H9 (cell line): ENCODE results near the gene COL28A1. TPM values are rescaled to one million over a fixed set of nuclear protein-coding genes. Genes with fewer than 3 reads are reported as not detected.

Source experiments
- DNase-seq: peaks from one replicate; pipeline ENCODE4 v3.0.0-alpha.2; 2017
- H2AFZ ChIP-seq: one replicate; pipeline ENCODE4 v1.6.1; 2013; ENCODE audit warnings: mild to moderate bottlenecking, low read length, control low read depth, moderate library complexity
- H2AK5ac ChIP-seq: 2 replicates; pipeline ENCODE4 v1.6.1; 2013; ENCODE audit warnings: low read length, control low read depth, mixed read lengths; ENCODE audit not compliant: insufficient read length
- H2BK120ac ChIP-seq: one replicate; pipeline ENCODE4 v1.6.1; 2013; ENCODE audit warnings: low read depth, mild to moderate bottlenecking, low read length, control low read depth, inconsistent platforms; ENCODE audit not compliant: poor library complexity, severe bottlenecking
- H2BK12ac ChIP-seq: 2 replicates; pipeline ENCODE4 v1.6.1; 2013; ENCODE audit warnings: low read length, control low read depth, mixed read lengths, low read depth; ENCODE audit not compliant: insufficient read length
- H2BK15ac ChIP-seq: 2 replicates; pipeline ENCODE4 v1.6.1; 2013; ENCODE audit warnings: low read depth, low read length, control low read depth
- H2BK20ac ChIP-seq: one replicate; pipeline ENCODE4 v1.6.1; 2013; ENCODE audit warnings: low read depth, mild to moderate bottlenecking, low read length, control low read depth, inconsistent platforms; ENCODE audit not compliant: poor library complexity, severe bottlenecking
- H2BK5ac ChIP-seq: 2 replicates; pipeline ENCODE4 v1.6.1; 2013; ENCODE audit warnings: low read length, control low read depth, mixed read lengths; ENCODE audit not compliant: insufficient read length
- H3K14ac ChIP-seq: 2 replicates; pipeline ENCODE4 v1.6.1; 2013; ENCODE audit warnings: low read length, control low read depth; ENCODE audit not compliant: insufficient read depth
- H3K18ac ChIP-seq: 2 replicates; pipeline ENCODE4 v1.6.1; 2013; ENCODE audit warnings: low read depth, mild to moderate bottlenecking, mixed read lengths, low read length, control low read depth; ENCODE audit not compliant: insufficient read length
- H3K23ac ChIP-seq: 2 replicates; pipeline ENCODE4 v1.6.1; 2013; ENCODE audit warnings: low read length, control low read depth, mixed read lengths, low read depth; ENCODE audit not compliant: insufficient read length
- H3K23me2 ChIP-seq: 2 replicates; pipeline ENCODE4 v1.6.1; 2013; ENCODE audit warnings: low read depth, mild to moderate bottlenecking, mixed read lengths, low read length, control low read depth; ENCODE audit not compliant: insufficient read length, poor library complexity, severe bottlenecking
- H3K27ac ChIP-seq: 2 replicates; pipeline ENCODE4 v1.5.1; 2013; ENCODE audit warnings: low read length, control low read depth, mixed read lengths, low read depth; ENCODE audit not compliant: insufficient read length
- H3K27me3 ChIP-seq: 2 replicates; pipeline ENCODE4 v1.6.1; 2013; ENCODE audit warnings: low read length, control low read depth, inconsistent platforms; ENCODE audit not compliant: insufficient read depth
- H3K4ac ChIP-seq: 2 replicates; pipeline ENCODE4 v1.6.1; 2013; ENCODE audit warnings: low read depth, mild to moderate bottlenecking, control low read depth, inconsistent platforms, low read length, moderate library complexity
- H3K4me1 ChIP-seq: 2 replicates; pipeline ENCODE4 v1.6.1; 2013; ENCODE audit warnings: low read length, control low read depth, inconsistent platforms; ENCODE audit not compliant: insufficient read depth
- H3K4me2 ChIP-seq: 2 replicates; pipeline ENCODE4 v1.6.1; 2013; ENCODE audit warnings: low read length, control low read depth, mixed read lengths; ENCODE audit not compliant: insufficient read length, insufficient read depth
- H3K56ac ChIP-seq: 2 replicates; pipeline ENCODE4 v1.6.1; 2013; ENCODE audit warnings: low read depth, mild to moderate bottlenecking, mixed read lengths, low read length, control low read depth; ENCODE audit not compliant: insufficient read length
- H3K79me1 ChIP-seq: 2 replicates; pipeline ENCODE4 v1.6.1; 2013; ENCODE audit warnings: low read depth, mild to moderate bottlenecking, moderate library complexity, low read length, control low read depth, inconsistent platforms; ENCODE audit not compliant: insufficient read depth, poor library complexity, severe bottlenecking
- H3K79me2 ChIP-seq: 2 replicates; pipeline ENCODE4 v1.6.1; 2013; ENCODE audit warnings: low read length, control low read depth, inconsistent platforms; ENCODE audit not compliant: insufficient read depth
- H3K9ac ChIP-seq: 2 replicates; pipeline ENCODE4 v1.6.1; 2013; ENCODE audit warnings: low read length, control low read depth, mixed read lengths; ENCODE audit not compliant: insufficient read length; ENCODE audit errors: extremely low read depth
- H3K9me3 ChIP-seq: one replicate; pipeline ENCODE4 v1.6.1; 2013; ENCODE audit warnings: low read depth, low read length, inconsistent platforms; ENCODE audit not compliant: control insufficient read depth
- H3T11ph ChIP-seq: one replicate; pipeline ENCODE4 v1.6.1; 2013; ENCODE audit warnings: mild to moderate bottlenecking, low read length, control low read depth, inconsistent platforms
- H4K20me1 ChIP-seq: one replicate; pipeline ENCODE4 v1.6.1; 2013; ENCODE audit not compliant: control insufficient read depth, insufficient read length, insufficient read depth
- H4K5ac ChIP-seq: 2 replicates; pipeline ENCODE4 v1.6.1; 2013; ENCODE audit warnings: low read depth, mild to moderate bottlenecking, mixed read lengths, low read length, control low read depth; ENCODE audit not compliant: insufficient read length
- H4K8ac ChIP-seq: replicated peaks from 2 replicates; pipeline ENCODE4 v1.6.1; 2013; ENCODE audit warnings: low read length, control low read depth, mixed read lengths, low read depth; ENCODE audit not compliant: insufficient read length
- H4K91ac ChIP-seq: 2 replicates; pipeline ENCODE4 v1.6.1; 2013; ENCODE audit warnings: low read depth, mild to moderate bottlenecking, moderate library complexity, mixed read lengths, low read length, control low read depth; ENCODE audit not compliant: insufficient read length
- H3K27ac Mint-ChIP-seq, 3 experiments: 2 replicates in 2 of 3; 3 replicates in 1 of 3; pipeline ENCODE4 v1.8.0; 2020 to 2021; ENCODE audit warnings: mixed read lengths in 3 of 3, mild to moderate bottlenecking in 1 of 3, moderate library complexity in 1 of 3
- H3K27me3 Mint-ChIP-seq: 2 replicates; pipeline ENCODE4 v1.8.0; 2021; ENCODE audit warnings: low read depth, mild to moderate bottlenecking, moderate library complexity, mixed read lengths
- H3K36me3 Mint-ChIP-seq, 3 experiments: 2 replicates in 2 of 3; 3 replicates in 1 of 3; pipeline ENCODE4 v1.8.0; 2020 to 2021; ENCODE audit warnings: low read depth in 3 of 3, mixed read lengths in 3 of 3; ENCODE audit not compliant: insufficient read depth in 1 of 3
- H3K4me1 Mint-ChIP-seq, 2 experiments: 2 replicates each; pipeline ENCODE4 v1.8.0; 2020; ENCODE audit warnings: mixed read lengths in 2 of 2
- H3K4me3 Mint-ChIP-seq, 2 experiments: 2 replicates in 1 of 2; 3 replicates in 1 of 2; pipeline ENCODE4 v1.8.0; 2020 to 2021; ENCODE audit warnings: mild to moderate bottlenecking in 2 of 2, mixed read lengths in 2 of 2, moderate library complexity in 1 of 2
- H3K9me3 Mint-ChIP-seq, 2 experiments: 2 replicates in 1 of 2; 3 replicates in 1 of 2; pipeline ENCODE4 v1.8.0; 2020; ENCODE audit warnings: mild to moderate bottlenecking in 2 of 2, mixed read lengths in 2 of 2, moderate library complexity in 1 of 2
- CTCF ChIP-seq: fragments of 200-600 bp; sonication (generic); conservative IDR thresholded peaks from 3 replicates; pipeline ENCODE4 v1.8.0; 2021; ENCODE audit warnings: antibody characterized with exemption, mild to moderate bottlenecking
- WGBS: extraction: QIAGEN DNeasy Blood & Tissue Kit; methylation state at CpG from one replicate; pipeline ENCODE4 v1.1.7; 2013; ENCODE audit warnings: missing lambda C conversion rate, low lambda C conversion rate, mixed read lengths; ENCODE audit not compliant: insufficient read length; ENCODE audit errors: extremely low coverage; 5-methylcytosine and 5-hydroxymethylcytosine counted together
- total RNA-seq: library from RNA; stranded (reverse); gene quantifications from 2 replicates; pipeline ENCODE4 v1.2.1, GENCODE V29; 2021

Gene COL28A1
- total RNA-seq, 1 experiment from 2014 or later, result 0.66 TPM

DNA sequence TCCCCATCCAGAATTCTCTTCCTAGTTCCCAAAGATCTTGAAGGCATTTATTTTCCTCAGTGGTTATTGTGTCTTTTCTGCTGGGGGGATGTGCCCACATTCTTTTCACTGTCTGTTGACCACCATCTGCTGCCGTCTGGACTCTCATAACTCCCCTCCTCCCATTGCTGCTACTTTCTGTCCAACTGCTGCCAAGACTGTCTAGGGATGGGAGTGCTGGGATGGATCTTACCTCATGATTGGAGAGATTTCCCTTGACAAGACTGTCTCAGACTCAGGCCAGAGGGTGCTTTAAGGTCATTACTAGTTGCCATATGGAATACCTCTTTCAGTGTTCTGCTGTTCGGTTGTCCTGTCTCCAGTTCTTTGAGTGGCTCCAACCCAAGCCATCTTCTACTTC is 211.8 kb downstream of the COL28A1 start:
- no peak overlapping the region for H2AK5ac ChIP-seq
- WGBS, result no CpG with 5 or more reads among the region's 2 CpGs
- no peaks in the 10 kb centered on the region for H3K27me3 ChIP-seq

More for the DNA sequence above, 211.8 kb downstream of the COL28A1 start:
- Histone ChIP-seq H2BK15ac (no peak overlapping the region), H2BK12ac (no peak overlapping the region), H3T11ph (no peak overlapping the region), H4K8ac (no peak overlapping the region), H3K23ac (no peak overlapping the region), H2BK5ac (no peak overlapping the region), H3K18ac (no peak overlapping the region), H3K9me3 (no peaks in the 10 kb centered on the region), H3K14ac (no peak overlapping the region), H4K20me1 (no peaks in the 10 kb centered on the region), H3K4me1 (no peaks in the 10 kb centered on the region), H3K4me2 (no peak overlapping the region), H3K79me2 (no peaks in the 10 kb centered on the region), H2BK120ac (no peak overlapping the region), H3K27ac (no peak overlapping the region), H4K5ac (no peak overlapping the region), H3K4ac (no peak overlapping the region), H3K56ac (no peak overlapping the region), H2AFZ (no peak overlapping the region), H2BK20ac (no peak overlapping the region), H3K9ac (no peak overlapping the region), H3K23me2 (no peaks in the 10 kb centered on the region), H4K91ac (no peak overlapping the region), H3K79me1 (no peaks in the 10 kb centered on the region)
- Mint-ChIP-seq H3K4me1 (peaks cover 4 to 5% of the 10 kb centered on the region in 2 experiments; a peak in 3 of 4 replicates), H3K27ac (no peak overlapping the region), H3K9me3 (no peaks in the 10 kb centered on the region), H3K36me3 (no peaks in the 10 kb centered on the region), H3K4me3 (no peak overlapping the region), H3K27me3 (peaks cover 3% of the 10 kb centered on the region; the same call in 1 of the 2 replicates)
- TF ChIP-seq CTCF, result no peak
- DNase-seq, result no peak
